ENCODE measurements around the gene MAPKBP1. TPM values are rescaled to one million over a fixed set of nuclear protein-coding genes. Genes with fewer than 3 reads are reported as not detected.
A peak's percentile ranks its signal among the peaks of the same experiment; 100 is the strongest.

Gene MAPKBP1
- total RNA-seq, 4 donors from 2014 or later: 69.3 to 157 (median 81.6) TPM

- H3K4me3 ChIP-seq: no peak overlapping the region
- no peak overlapping the region for H3K27ac ChIP-seq
- TF ChIP-seq POLR2AphosphoS5 (IDR thresholded peaks at IDR 0.05) (no peak), POLR2A (IDR thresholded peaks at IDR 0.05) (no peak), CTCF (IDR thresholded peaks at IDR 0.05) (no peak), EP300 (IDR thresholded peaks at IDR 0.05) (no peak)
- WGBS: 28% methylated on average over 1 of the region's 1 CpG
- peaks cover 58% of the 10 kb centered on the region for H3K4me1 ChIP-seq
- H3K27me3 ChIP-seq: no peaks in the 10 kb centered on the region
- DNase-seq (ENCODE audit: low spot score in 2 of 2): no peak
- no peaks in the 10 kb centered on the region for H3K36me3 ChIP-seq
- no peaks in the 10 kb centered on the region for H3K9me3 ChIP-seq
Measured at GRCh38 chr15:41783296-41783695, 9.0 kb downstream of the MAPKBP1 start.

- Histone ChIP-seq H3K4me3 (no peak overlapping the region), H3K27me3 (no peaks in the 10 kb centered on the region), H3K4me1 (peaks cover 69% of the 10 kb centered on the region), H3K36me3 (no peaks in the 10 kb centered on the region), H3K9me3 (no peaks in the 10 kb centered on the region), H3K27ac (no peak overlapping the region)
- 46% methylated on average over 3 of the region's 3 CpGs for WGBS
- TF ChIP-seq EP300 (IDR thresholded peaks at IDR 0.05) (no peak), POLR2A (IDR thresholded peaks at IDR 0.05) (no peak), POLR2AphosphoS5 (IDR thresholded peaks at IDR 0.05) (no peak), CTCF (IDR thresholded peaks at IDR 0.05) (no peak)
- no peak for DNase-seq (ENCODE audit: low spot score in 2 of 2)
Measured at GRCh38 chr15:41788262-41788661, 14.0 kb downstream of the MAPKBP1 start.

- Histone ChIP-seq H3K27me3 (no peaks in the 10 kb centered on the region), H3K36me3 (no peaks in the 10 kb centered on the region), H3K4me3 (no peak overlapping the region), H3K4me1 (peaks cover 71% of the 10 kb centered on the region), H3K27ac (peak overlapping the region; percentile 15), H3K9me3 (no peaks in the 10 kb centered on the region)
- no peak for TF ChIP-seq EP300 (IDR thresholded peaks at IDR 0.05)
- no peak for TF ChIP-seq POLR2A (IDR thresholded peaks at IDR 0.05)
- TF ChIP-seq POLR2AphosphoS5 (IDR thresholded peaks at IDR 0.05): no peak
- no peak for TF ChIP-seq CTCF (IDR thresholded peaks at IDR 0.05)
- no peak for DNase-seq (ENCODE audit: low spot score in 2 of 2)
- 58% methylated on average over 4 of the region's 4 CpGs for WGBS
Measured at GRCh38 chr15:41789236-41789635, 15.0 kb downstream of the MAPKBP1 start.

- Histone ChIP-seq H3K4me1 (peaks cover 76% of the 10 kb centered on the region), H3K27ac (peak overlapping the region; percentile 25), H3K36me3 (no peaks in the 10 kb centered on the region)
Measured at GRCh38 chr15:41789662-41790061, 15.4 kb downstream of the MAPKBP1 start.

GRCh38 chr15:41790169-41790568 is 15.9 kb downstream of the MAPKBP1 start:
- WGBS: 51% methylated on average over 3 of the region's 3 CpGs
- Histone ChIP-seq H3K4me3 (no peak overlapping the region), H3K36me3 (no peaks in the 10 kb centered on the region), H3K9me3 (no peaks in the 10 kb centered on the region), H3K27me3 (no peaks in the 10 kb centered on the region), H3K4me1 (peaks cover 76% of the 10 kb centered on the region), H3K27ac (peak overlapping the region; percentile 25)
- TF ChIP-seq CTCF (IDR thresholded peaks at IDR 0.05): no peak
- TF ChIP-seq POLR2AphosphoS5 (IDR thresholded peaks at IDR 0.05): no peak
- no peak for TF ChIP-seq EP300 (IDR thresholded peaks at IDR 0.05)
- TF ChIP-seq POLR2A (IDR thresholded peaks at IDR 0.05): no peak
- no peak for DNase-seq (ENCODE audit: low spot score in 2 of 2)

More at GRCh38 chr15:41789662-41790061, 15.4 kb downstream of the MAPKBP1 start:
- H3K27me3 ChIP-seq: no peaks in the 10 kb centered on the region
- DNase-seq (ENCODE audit: low spot score in 2 of 2): no peak
- no peak overlapping the region for H3K4me3 ChIP-seq
- no peaks in the 10 kb centered on the region for H3K9me3 ChIP-seq
- TF ChIP-seq POLR2AphosphoS5 (IDR thresholded peaks at IDR 0.05) (no peak), POLR2A (IDR thresholded peaks at IDR 0.05) (no peak), CTCF (IDR thresholded peaks at IDR 0.05) (no peak), EP300 (IDR thresholded peaks at IDR 0.05) (no peak)
